Esophagus mucosa (tissue), 1 donor: Measurements from ENCODE around the gene SLMAP. TPM values are rescaled to one million over a fixed set of nuclear protein-coding genes. Genes with fewer than 3 reads are reported as not detected.
A peak's percentile ranks its signal among the peaks of the same experiment; 100 is the strongest.
"Not testable (repeated sequence)": the region's sequence is repeated elsewhere in the genome, so short reads cannot be mapped to it uniquely, and the experiment has no call there.

Source experiments
- ATAC-seq: fragments of 200-7000 bp; cut with Tn5 transposase; one replicate; pipeline ENCODE4 v1.9.1; 2020
- total RNA-seq: library from RNA; stranded (reverse); gene quantifications from one replicate; pipeline ENCODE4 v1.2.4, GENCODE V29; 2023
- donor health status: DM: yes; HTN: yes; CAD: no.

The SLMAP gene
- total RNA-seq, 1 donor from 2014 or later, result 57.1 TPM

- ATAC-seq, result no peak
These were observed 38.4 kb downstream of the SLMAP start for GRCh38 chr3:57794501-57794900.

- no peak for ATAC-seq
These were observed 38.8 kb downstream of the SLMAP start for GRCh38 chr3:57794951-57795350.

GRCh38 chr3:57796261-57796660, 40.2 kb downstream of the SLMAP start:
- ATAC-seq, result peak; percentile 74

GRCh38 chr3:57797701-57798487, 41.8 kb downstream of the SLMAP start:
- no peak for ATAC-seq

GRCh38 chr3:57803647-57804081, 47.6 kb downstream of the SLMAP start:
- ATAC-seq, result peak; percentile 88

- peak; percentile 4 for ATAC-seq
These were observed 49.2 kb downstream of the SLMAP start for GRCh38 chr3:57805266-57805665.

GRCh38 chr3:57805674-57806073, 49.6 kb downstream of the SLMAP start:
- ATAC-seq, result peak; percentile 84

- not testable (repeated sequence) for ATAC-seq
These were observed 50.1 kb downstream of the SLMAP start for GRCh38 chr3:57806195-57806594.

- no peak for ATAC-seq
These were observed 53.0 kb downstream of the SLMAP start for GRCh38 chr3:57808961-57809608.

GRCh38 chr3:57809609-57809968, 53.5 kb downstream of the SLMAP start:
- no peak for ATAC-seq

- no peak for ATAC-seq
These were observed 53.9 kb downstream of the SLMAP start for GRCh38 chr3:57810048-57810447.

GRCh38 chr3:57810471-57811137, 54.5 kb downstream of the SLMAP start:
- ATAC-seq, result no peak

GRCh38 chr3:57815036-57815435, 58.9 kb downstream of the SLMAP start:
- ATAC-seq, result no peak

- no peak for ATAC-seq
These were observed 60.5 kb downstream of the SLMAP start for GRCh38 chr3:57816471-57817095.

GRCh38 chr3:57818772-57819171, 62.7 kb downstream of the SLMAP start:
- no peak for ATAC-seq

GRCh38 chr3:57820479-57820878, 64.4 kb downstream of the SLMAP start:
- ATAC-seq, result no peak

GRCh38 chr3:57821765-57822164, 65.7 kb downstream of the SLMAP start:
- no peak for ATAC-seq

GRCh38 chr3:57822686-57823085, 66.6 kb downstream of the SLMAP start:
- no peak for ATAC-seq

GRCh38 chr3:57825116-57825515, 69.0 kb downstream of the SLMAP start:
- ATAC-seq, result no peak

- no peak for ATAC-seq
These were observed 70.3 kb downstream of the SLMAP start for GRCh38 chr3:57826245-57826951.

- ATAC-seq, result no peak
These were observed 71.0 kb downstream of the SLMAP start for GRCh38 chr3:57826952-57827723.

- no peak for ATAC-seq
These were observed 71.6 kb downstream of the SLMAP start for GRCh38 chr3:57827757-57828156.
